K562 (cell line): ENCODE results near the gene CALML6. TPM values are rescaled to one million over a fixed set of nuclear protein-coding genes. Genes with fewer than 3 reads are reported as not detected.
A peak's percentile ranks its signal among the peaks of the same experiment; 100 is the strongest.

ENCODE experiments used
- AFF1 ChIP-seq, 2 experiments: fragments of 450-650 bp; IDR thresholded peaks; 2 replicates each; pipeline ENCODE4 v1.6.1; 2018; ENCODE audit warnings: mild to moderate bottlenecking in 2 of 2, low read depth in 1 of 2; ENCODE audit not compliant: partially characterized antibody in 2 of 2
- ATF6 ChIP-seq: sonication (generic); formaldehyde crosslinking; IDR thresholded peaks from 2 replicates; pipeline ENCODE4 v1.4.0; 2020; ENCODE audit warnings: mild to moderate bottlenecking, missing genetic modification reagents
- BCOR ChIP-seq: fragments of 450-650 bp; IDR thresholded peaks from 2 replicates; pipeline ENCODE4 v1.6.1; 2016
- CBX2 ChIP-seq: fragments of 200-600 bp; sonication (generic); IDR thresholded peaks from one replicate; pipeline ENCODE4 v1.6.1; 2012; ENCODE audit warnings: mild to moderate bottlenecking, low read length, inconsistent platforms; ENCODE audit not compliant: insufficient read depth, poor library complexity, severe bottlenecking
- EHMT2 ChIP-seq: fragments of 450-650 bp; IDR thresholded peaks from 2 replicates; pipeline ENCODE4 v1.6.1; 2018; ENCODE audit warnings: antibody characterized with exemption
- HMGN3 ChIP-seq: IDR thresholded peaks from 2 replicates; pipeline ENCODE4 v1.6.1; 2011; ENCODE audit warnings: borderline replicate concordance, low read depth, mild to moderate bottlenecking, mixed read lengths, low read length; ENCODE audit not compliant: insufficient read length; ENCODE audit errors: extremely low read depth
- KHSRP ChIP-seq: fragments of 450-650 bp; IDR thresholded peaks from 2 replicates; pipeline ENCODE4 v1.6.1; 2017
- MIER1 ChIP-seq: fragments of 450-650 bp; IDR thresholded peaks from 2 replicates; pipeline ENCODE4 v1.6.1; 2016; ENCODE audit warnings: antibody characterized with exemption, mild to moderate bottlenecking, low read depth
- NR0B1 ChIP-seq: fragments of 450-650 bp; IDR thresholded peaks from one replicate; pipeline ENCODE4 v1.6.1; 2018; ENCODE audit warnings: mild to moderate bottlenecking, moderate library complexity; ENCODE audit not compliant: partially characterized antibody
- PREB ChIP-seq: sonication (generic); formaldehyde crosslinking; IDR thresholded peaks from 2 replicates; pipeline ENCODE4 v1.8.1; 2023; ENCODE audit warnings: mild to moderate bottlenecking, missing genetic modification reagents
- RFX5 ChIP-seq: IDR thresholded peaks from 2 replicates; pipeline ENCODE4 v1.6.1; 2011; ENCODE audit warnings: low read depth, mild to moderate bottlenecking, improper control_type of control experiment, low read length
- SAFB2 ChIP-seq: fragments of 200-400 bp; formaldehyde crosslinking; IDR thresholded peaks from 2 replicates; pipeline ENCODE4 v1.6.1; 2018; ENCODE audit warnings: borderline replicate concordance, low read length, low read depth, moderate library complexity; ENCODE audit not compliant: severe bottlenecking
- SMAD4 ChIP-seq: fragments of 250-450 bp; sonication (Bioruptor Pico); conservative IDR thresholded peaks from 2 replicates; pipeline ENCODE4 v1.8.0; 2021; ENCODE audit warnings: inconsistent platforms, mild to moderate bottlenecking, moderate library complexity
- SPI1 ChIP-seq: IDR thresholded peaks from 2 replicates; pipeline ENCODE4 v1.6.1; 2011; ENCODE audit warnings: low read depth, low read length, control low read depth, borderline replicate concordance
- SRSF9 ChIP-seq: fragments of 200-400 bp; formaldehyde crosslinking; IDR thresholded peaks from 2 replicates; pipeline ENCODE4 v1.6.1; 2017; ENCODE audit warnings: low read depth, low read length, borderline replicate concordance
- ZFP1 ChIP-seq: fragments of 450-650 bp; formaldehyde crosslinking; IDR thresholded peaks from 2 replicates; pipeline ENCODE4 v1.4.0; 2020; ENCODE audit warnings: mild to moderate bottlenecking, mixed read lengths
- ZNF695 ChIP-seq: fragments of 450-650 bp; formaldehyde crosslinking; IDR thresholded peaks from 2 replicates; pipeline ENCODE4 v1.4.0; 2020; ENCODE audit warnings: mild to moderate bottlenecking, moderate library complexity
- ZNF696 ChIP-seq: fragments of 250-450 bp; sonication (Bioruptor Pico); conservative IDR thresholded peaks from 2 replicates; pipeline ENCODE4 v1.4.0; 2020; ENCODE audit warnings: mild to moderate bottlenecking, moderate library complexity
- polyA plus RNA-seq, 8 experiments: library from polyadenylated mRNA; depleted of rRNA in 4 of 8; stranded (reverse) in 5 of 8; unstranded in 3 of 8; fragments of >200 nt; fragmentation: Nextera tagmentation in 2 of 8; fragmentation: Illumina TruSeq in 1 of 8; extraction: Ambion mirVana in 2 of 8; extraction: Trizol in 1 of 8; gene quantifications; 2 replicates each; pipeline versions ENCODE4 v1.2.1 to v1.2.3, GENCODE V29; 2011 to 2014; ENCODE audit warnings: inconsistent platforms in 1 of 8, missing spikeins in 1 of 8
- total RNA-seq, 7 experiments: library from RNA; depleted of rRNA in 6 of 7; stranded (reverse); fragments of >200 nt in 6 of 7; fragmentation: Illumina TruSeq in 2 of 7; extraction: Trizol in 2 of 7; gene quantifications; 2 replicates each; pipeline versions ENCODE4 v1.2.1 to v1.2.3, GENCODE V29; 2011 to 2021; ENCODE audit warnings: low replicate concordance in 1 of 7

The CALML6 gene
- total and polyA plus RNA-seq, 9 of the 15 experiments (the other 6 are each of a cell fraction or from before 2014, with no cell fraction given) = 0.14 TPM; not detected in 8

- no peak for TF ChIP-seq PREB (CRISPR knock-in tag)
- TF ChIP-seq MIER1 = no peak
- TF ChIP-seq HMGN3 = no peak
- TF ChIP-seq SAFB2 = no peak
- TF ChIP-seq ZNF695 (CRISPR knock-in tag) = no peak
- no peak for TF ChIP-seq KHSRP
- TF ChIP-seq BCOR = peak; percentile 68; the same call in 1 of the 2 replicates
- TF ChIP-seq RFX5 = no peak
- TF ChIP-seq NR0B1 = no peak
- peak; percentile 60; the same call in 1 of the 2 replicates for TF ChIP-seq SMAD4 (CRISPR knock-in tag)
- TF ChIP-seq SRSF9 = no peak
- no peak for TF ChIP-seq CBX2
- TF ChIP-seq AFF1 (IDR thresholded peaks at IDR 0.05; ENCODE audit: low read depth in 1 of 2, partially characterized antibody in 2 of 2) = peak in 1 of 2 experiments; percentile 50
- TF ChIP-seq ATF6 = no peak
- no peak for TF ChIP-seq EHMT2
- no peak for TF ChIP-seq SPI1
- TF ChIP-seq ZNF696 = no peak
- no peak for TF ChIP-seq ZFP1
Observed at GRCh38 chr1:1883092-1883873, 31.8 kb upstream of the CALML6 start (continued).
